Activated CD4-positive, CD25-positive, alpha-beta regulatory T cell treated with anti-CD3 and anti-CD28 coated beads, Interleukin-2, amount 50 U/mL, for 72 hours (primary cell): ENCODE results near the gene MALL.
"Not testable (repeated sequence)": the region's sequence is repeated elsewhere in the genome, so short reads cannot be mapped to it uniquely, and the experiment has no call there.

Source experiments
- DNase-seq: peaks from one replicate; pipeline ENCODE4 v3.0.0; 2021

The MALL gene

DNA sequence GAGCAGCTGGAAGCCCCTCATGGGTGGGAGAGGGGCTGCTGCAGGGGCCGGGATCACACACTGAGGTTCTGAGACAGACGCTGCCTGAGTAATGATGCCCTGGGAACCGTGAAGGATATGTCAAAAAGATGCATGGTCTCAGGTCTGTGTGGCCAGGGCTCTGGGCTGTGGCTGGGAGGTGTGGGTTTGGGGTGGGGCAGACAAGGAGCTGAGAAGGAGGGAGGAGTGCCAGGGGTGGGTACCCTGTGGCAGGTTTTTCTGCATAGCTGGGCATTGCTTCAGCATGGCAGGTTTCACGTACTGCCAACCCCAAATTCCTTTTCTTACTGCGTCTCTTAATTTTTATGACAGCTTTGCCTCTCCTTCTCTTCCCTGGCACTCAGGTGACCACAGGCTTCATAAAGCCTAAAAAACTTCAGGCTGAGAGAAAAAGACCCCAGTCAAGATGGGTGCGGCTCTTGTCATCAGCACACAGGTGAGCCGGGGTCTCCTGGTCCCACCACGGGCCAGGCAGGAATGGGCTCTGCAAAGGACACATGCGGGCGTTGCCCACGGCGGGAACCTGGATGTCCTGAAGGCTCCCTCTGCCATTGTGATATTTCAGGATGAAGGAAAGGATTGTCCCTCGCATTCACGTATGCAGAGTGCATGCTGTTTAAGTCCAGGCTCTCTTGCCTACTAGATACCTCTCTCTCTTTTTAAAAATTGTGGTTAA is 18.0 kb downstream of the MALL start:
- DNase-seq: no peak

DNA sequence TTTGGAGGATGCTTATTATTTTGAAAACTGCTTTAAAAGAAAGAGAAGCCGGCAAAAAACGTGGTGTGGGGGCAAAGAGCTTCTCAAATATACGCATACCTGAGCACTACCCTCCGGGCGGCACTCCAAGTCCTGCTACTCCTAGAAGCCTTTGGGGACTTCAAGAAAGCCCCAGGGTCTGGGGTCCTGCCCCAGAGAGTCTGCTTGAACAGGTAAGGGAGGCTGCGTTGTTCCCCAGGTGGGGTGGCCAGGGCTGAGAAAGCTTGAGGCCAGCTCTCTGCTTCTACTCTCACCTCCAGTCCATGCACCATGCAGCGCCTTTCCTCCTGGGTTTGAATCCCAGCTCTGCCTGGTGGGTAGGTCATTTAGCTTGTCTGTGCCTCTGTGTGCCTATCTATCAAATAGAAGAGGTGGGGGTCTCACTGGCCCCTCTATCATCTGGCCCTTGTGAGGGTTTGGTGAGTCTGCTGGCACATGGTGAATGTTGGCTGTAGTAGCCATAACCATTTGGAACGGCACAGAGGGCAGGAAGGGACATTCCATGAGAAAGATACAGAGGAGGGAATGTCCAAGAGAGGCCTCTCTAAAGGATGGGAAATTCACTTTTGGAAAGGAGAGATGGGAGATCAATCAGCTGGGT is 19.5 kb downstream of the MALL start:
- DNase-seq: no peak

DNA sequence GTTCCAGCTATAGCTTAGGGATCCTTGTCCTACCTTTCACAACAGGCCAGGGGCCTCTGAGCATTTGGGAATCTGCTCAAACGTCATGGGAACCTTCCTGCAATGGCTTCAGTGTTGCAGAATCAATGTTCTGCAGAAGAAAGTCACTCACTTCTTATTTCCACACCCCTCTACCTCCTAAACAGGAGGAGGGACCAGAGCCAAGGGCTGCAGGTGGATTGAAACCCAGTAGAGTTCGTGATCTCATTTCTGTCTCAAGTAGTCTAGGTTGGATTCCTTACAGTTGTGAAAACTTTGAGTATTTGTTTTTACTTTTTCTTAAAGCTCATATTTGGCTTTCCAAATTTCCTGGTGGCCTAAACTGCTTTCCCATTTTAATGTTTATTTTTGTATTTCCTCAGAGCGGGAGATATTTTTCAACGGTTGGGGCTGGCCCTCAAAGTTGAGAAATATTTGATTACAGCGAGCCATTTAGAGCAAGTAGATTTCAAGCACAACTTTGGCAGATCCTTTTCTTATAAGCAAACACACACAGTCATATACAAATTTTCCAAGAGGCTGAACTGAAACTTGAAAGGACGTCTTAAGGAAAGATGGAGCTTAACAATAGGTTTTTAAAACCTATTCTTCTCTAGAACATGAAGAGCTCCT is 20.6 kb downstream of the MALL start:
- not testable (repeated sequence) for DNase-seq

DNA sequence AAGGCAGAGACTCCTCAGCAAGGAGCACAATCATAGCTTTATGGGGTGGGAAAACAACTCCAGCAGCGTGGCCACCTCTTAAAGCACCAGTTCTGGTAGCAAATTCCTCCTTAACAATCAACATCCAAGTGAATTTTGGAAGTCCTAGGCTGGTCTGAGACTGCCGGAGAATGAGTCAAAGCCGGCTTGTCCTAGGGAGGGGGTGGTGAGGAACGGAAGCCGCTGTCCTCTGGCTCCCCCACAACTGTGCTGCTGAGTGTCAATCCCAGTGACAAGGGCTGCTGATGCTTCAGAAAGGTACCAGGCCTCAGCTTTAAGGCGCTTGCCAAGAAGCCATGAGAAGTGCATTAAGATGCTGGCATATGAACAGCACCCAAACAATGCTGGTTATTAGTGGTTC is 21.7 kb downstream of the MALL start:
- not testable (repeated sequence) for DNase-seq

DNA sequence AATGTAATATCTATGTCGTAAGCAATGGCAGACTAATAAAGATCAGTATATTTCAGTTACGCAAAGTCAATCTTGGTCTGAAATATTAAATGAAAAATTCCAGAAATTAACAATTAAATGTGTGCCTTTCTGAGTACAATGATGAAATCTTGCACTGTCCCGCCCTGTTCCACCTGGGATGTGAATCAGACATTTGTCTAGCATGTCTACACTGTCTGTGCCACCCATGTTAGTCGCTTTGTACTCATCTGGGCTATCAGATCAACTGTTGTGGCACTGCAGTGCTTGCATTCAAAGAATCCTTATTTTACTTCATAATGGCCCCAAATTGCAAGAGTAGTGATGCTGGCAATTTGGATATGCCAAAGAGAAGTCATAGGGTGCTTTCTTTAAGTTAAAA is 25.5 kb downstream of the MALL start:
- not testable (repeated sequence) for DNase-seq

DNA sequence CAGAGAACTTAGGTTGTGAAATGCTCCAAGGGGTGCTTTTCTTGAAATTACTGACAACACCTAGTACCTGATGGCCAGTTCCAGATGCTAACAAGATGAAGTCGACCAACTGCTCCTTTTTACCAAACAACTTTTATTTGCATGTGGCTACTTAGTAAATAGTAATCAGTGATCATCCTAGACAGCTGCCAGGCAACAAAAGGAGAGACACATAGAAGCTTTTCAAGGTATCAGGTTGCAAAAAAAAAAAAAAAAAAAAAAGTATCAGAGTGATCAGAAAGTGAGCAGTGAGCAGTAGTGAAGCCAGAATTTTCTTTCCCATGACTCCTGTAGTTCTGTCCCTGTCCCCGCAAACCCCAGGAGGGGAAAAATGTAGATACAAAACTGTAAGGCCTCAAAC is 31.9 kb downstream of the MALL start:
- DNase-seq: not testable (repeated sequence)

DNA sequence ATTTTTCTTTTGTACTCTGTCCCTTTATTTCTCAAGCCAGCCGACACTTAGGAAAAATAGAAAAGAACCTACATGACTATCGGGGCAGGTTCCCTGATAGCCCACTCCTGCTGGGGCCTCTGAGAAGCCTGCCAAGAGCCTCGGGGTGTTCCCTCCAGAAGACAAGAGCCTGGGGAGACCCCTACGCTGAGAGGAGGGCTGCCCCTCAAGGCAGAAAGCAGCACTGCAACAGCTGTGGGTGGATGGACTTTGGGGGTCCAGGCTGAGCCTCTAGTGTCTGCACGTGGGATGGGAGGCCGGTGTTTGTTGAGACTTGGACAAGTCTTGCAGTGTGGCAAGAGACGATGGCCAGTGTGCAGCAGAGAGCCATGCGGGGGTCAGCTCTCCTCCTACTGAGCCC is 32.5 kb downstream of the MALL start:
- not testable (repeated sequence) for DNase-seq

DNA sequence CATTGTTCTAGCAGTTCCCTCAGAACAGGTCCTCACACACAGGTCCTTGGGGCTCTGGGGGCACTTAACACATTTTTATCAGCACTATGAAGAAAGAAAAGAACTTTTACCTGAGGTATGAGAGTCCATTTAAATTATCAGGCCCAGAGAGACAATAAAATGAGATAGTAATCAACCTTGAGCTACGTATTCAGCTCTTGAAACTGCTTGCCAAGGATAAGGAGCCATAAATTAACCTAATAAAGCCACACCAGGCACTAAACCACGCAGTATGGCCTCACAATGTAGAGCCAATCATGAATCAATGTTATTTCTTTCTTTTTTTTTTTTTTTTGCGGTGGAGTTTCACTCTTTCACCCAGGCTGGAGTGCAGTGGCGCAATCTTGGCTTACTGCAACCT is 37.5 kb downstream of the MALL start:
- not testable (repeated sequence) for DNase-seq

DNA sequence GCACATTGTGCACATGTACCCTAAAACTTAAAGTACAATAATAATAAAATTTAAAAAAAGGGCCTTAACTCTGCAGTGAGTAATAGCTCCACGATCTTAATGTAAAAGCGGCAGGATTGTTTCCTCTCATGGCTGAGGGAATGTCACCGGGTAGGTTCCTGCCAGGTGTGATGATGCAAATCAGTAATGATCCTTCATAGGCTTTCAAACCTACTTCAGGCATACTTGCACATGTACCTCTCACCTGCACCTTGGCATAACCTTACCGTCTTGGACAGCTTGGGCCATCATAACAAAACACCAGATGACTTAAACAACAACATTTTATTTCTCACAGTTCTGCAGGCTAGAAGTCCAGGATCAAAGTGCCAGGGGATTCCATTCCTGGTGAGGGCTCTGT is 39.7 kb downstream of the MALL start:
- DNase-seq: not testable (repeated sequence)

DNA sequence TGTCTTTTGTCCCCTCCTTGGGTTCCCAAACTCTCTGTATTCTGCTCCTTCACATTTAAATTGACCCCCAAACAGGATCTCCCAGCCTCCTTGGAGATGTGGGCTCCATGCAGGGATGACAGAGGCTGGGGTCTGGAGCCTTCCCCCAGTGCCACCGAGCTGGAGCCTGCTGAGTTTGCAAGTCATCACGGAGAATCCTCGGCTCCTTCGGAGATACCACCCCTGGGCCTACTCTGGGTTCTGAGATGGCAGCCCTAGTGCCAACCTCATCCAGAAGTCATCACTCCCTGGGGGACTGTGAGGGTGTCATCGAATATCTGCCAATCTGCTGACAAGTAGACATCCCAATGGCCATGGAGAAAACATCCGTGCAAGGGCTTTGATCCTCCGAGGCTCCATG is 45.8 kb downstream of the MALL start:
- DNase-seq: not testable (repeated sequence)

DNA sequence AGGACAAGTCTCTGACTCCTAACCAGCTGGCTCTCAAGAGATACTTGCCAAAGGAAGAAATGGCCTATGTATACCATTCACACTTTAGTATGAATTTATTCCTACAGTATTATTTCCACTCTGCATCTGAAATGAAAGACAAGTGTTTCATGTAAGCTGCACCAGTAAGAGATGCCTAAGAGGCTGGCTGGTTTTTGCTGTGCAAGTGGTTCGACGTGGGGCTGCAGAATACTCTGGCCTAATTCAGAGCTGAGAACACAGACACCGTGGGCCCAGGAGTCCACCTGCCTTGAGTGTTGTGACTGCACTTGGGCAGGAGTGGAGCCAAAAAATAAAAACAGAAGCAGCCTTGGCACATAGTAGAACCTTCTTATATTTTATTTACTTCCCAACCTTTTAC is 47.5 kb downstream of the MALL start:
- DNase-seq: not testable (repeated sequence)

DNA sequence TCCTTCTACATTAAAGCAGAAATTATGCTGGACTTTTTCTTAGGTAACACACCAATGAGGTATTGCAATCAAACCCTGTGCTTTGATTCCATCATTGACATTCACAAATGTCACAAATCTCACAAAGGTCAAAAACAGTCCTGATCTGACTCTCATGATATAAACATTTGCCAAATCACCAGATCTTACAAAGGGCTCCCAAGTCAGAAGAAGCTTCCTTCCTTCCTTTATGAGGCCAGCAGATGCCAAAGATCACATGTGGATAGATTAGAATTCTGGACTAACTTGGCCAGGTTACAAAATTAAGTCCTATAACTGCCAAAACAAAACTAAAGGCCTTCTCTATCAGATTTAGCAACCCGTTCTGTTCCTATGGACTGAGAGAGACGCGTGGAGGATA is 53.3 kb downstream of the MALL start:
- DNase-seq: not testable (repeated sequence)

DNA sequence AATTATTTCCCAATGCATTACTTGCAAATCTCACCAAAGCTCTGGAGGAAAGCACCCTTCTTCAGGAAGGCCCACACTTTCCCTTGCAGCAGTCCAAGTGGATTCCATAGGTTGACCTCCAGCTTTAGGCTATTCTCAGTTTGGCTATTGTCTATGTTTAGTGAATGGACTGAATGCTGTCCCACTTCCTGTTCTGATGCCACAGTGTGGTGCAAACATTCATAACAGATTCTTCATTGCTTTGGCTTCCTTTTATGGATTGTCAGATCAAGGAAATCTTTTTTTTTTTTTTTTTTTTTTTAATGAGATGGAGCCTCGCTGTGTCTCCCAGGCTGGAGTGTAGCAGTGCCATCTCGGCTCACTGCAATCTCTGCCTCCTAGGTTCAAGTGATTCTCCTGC is 55.1 kb downstream of the MALL start:
- not testable (repeated sequence) for DNase-seq

DNA sequence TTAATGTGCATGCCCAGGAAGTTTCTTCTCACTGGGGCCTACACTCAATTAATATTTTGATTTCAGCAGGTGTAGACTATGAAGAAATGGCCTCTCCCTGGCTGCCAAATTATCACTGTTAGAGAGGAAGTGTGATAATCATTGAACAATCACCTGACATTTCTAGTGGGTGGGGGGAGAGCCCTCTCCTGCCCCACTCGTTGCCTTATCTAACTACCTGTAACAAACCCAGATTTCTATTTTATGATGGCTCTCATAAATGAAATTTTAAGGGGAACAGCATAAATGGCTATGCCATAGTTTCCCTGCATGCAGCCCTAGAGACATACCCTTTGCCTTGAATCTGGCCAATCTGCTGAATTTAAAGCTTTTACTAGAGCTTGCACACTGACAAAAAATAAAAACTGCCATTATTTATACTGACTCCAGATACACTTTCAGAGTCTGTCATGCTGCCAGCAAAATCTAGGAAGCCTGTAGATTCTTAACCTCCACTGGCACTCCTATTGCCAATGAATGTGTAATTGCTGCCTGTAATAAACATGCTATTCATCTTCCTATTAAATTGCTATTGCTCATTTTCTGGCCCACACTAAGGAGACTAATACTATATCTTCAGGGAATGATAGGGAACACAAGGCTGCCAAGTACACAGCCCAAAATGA is 55.8 kb downstream of the MALL start:
- not testable (repeated sequence) for DNase-seq

DNA sequence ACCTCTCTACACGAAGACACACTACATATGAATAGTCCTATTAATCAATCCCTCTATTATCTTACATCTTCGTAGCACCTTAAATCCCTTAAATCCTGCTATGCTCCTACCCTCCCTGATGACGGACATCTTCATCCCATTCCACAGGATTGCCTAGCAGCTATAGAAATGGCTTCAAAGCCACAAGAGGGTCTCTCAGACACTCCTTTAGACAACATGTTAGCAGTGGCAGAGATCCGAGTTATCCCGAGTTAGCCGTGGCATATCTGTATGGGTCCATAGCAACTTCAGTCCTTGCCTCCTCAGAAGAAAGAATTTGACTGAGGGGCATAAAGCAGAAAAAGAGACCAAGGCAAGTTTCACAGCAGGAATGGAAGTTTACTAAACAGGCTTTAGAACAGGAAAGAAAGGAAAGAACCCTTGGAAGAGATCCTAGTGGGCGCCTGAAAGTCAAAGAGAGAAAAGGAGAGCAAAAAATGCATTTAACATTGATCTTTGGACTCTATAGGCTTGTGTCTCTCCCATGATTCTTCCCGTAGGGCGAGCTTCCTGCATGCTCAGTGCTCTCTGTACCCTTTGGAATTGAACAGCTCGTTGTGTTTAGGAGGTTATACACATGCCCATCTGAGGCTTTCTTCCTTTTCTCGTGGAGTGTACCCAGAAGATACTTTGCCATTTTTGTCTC is 56.5 kb downstream of the MALL start:
- not testable (repeated sequence) for DNase-seq

DNA sequence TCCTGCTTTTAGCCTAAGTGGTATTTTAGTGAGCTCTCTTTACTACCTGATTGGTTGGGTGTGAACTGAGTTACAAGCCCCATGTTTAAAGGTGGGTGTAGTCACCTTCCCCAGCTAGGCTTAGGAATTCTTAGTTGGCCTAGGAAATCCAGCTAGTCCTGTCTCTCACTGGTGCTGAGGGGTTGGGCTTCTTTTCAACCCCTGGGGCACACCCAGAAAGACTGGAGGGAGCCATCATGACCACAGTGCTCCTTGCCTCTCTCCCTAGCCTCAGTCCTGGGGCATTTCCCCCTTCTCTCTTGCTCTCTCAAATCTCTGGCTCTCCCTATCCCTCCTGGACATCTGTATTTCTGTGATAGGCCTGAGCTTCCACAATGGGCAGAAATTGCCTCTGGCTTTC is 57.6 kb downstream of the MALL start:
- DNase-seq: not testable (repeated sequence)

DNA sequence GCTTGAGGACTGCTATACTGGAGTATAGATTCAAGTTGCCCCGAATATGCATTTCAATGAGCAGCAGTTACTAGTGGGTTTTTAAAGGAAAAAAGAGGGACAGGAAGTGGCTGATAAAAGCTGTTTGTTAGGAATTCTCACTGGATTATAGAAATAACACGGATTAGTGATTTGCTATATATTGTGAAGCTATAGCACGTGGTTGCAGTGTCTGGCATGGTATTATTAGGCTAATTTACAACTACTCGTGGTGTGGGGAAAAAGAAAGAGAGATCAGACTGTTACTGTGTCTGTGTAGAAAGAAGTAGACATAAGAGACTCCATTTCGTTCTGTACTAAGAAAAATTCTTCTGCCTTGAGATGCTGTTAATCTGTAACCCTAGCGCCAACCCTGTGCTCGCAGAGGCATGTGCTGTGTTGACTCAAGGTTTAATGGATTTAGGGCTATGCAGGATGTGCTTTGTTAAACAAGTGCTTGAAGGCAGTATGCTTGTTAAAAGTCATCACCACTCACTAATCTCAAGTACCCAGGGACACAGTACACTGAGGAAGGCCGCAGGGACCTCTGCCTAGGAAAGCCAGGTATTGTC is 59.7 kb downstream of the MALL start:
- DNase-seq: not testable (repeated sequence)

DNA sequence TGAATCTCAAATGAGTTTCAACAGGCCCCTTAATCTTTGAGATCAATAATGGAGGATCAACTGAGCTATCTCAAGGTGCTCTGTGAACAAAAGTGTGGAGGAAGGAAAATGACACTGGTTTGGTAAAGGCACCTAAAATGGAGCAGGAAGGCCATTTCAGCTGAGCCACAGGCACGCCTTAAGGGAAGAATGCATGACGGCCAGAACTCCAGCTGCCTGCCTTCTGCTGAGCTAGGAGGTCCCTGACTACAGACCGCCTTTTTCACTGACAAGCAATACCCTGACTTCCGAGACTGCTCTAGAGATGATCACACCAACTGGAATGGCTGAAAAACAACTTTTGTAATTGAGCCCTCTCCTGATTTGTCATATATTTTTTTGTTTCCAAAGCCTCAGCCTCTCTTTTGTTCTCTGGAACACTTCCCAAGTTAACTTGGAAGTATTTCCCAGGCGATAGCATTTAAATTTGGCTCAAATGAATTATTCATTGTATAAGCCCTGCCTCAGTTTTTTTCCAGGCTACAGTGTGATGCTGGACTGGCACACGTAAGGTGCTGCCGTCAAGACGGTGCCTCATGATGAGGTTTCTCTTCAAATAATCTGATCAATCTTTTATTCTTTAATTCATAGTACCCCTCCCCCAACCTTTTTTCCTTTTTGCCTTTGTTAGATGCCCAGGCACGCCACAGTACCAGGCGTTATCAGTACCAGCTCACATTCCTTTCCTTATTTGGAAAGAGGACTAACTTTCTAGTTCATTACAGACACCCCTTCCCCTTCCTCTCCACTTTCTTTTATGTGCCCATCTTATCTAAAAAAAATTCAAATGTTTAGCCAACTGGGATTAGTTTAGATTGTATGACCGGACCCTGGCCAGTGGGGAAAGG is 60.9 kb downstream of the MALL start:
- not testable (repeated sequence) for DNase-seq

DNA sequence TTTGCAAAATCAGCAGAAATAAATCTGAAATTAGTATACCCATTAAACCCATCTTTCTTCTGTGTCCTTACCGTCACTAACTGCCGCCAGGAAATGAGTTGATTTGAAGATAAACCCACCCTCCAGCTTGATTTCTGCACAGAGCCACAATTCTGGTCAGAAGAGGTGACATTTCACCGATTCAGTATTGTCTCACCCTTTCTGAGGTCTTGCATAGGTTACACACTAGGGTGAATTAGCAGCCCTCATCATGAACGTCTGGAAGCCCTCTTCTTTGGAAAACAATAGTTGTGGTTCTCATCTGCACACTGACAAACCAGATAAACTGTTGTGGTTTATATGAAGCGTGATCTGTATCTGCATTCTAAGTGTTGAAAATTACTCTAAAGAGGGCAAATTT is 61.9 kb downstream of the MALL start:
- not testable (repeated sequence) for DNase-seq

DNA sequence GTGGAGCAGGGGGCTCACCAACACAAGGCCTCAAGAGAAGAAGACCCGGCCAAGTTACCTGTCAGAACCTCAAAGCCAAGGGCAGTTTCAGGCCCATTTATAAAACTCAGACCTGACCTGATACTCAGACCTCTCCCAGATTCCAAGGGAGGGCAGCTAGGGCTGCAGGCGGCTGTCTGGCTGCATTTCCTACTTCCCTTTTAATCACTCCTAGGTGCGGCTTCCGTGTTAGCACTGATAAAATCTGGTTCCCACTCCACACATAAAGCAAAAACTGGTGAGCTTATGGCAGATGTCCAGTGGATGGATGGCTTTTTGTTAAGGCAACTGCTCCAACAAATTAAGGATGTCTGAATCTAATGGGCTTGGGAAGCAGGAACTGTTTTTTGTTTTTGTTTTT is 63.5 kb downstream of the MALL start:
- not testable (repeated sequence) for DNase-seq

DNA sequence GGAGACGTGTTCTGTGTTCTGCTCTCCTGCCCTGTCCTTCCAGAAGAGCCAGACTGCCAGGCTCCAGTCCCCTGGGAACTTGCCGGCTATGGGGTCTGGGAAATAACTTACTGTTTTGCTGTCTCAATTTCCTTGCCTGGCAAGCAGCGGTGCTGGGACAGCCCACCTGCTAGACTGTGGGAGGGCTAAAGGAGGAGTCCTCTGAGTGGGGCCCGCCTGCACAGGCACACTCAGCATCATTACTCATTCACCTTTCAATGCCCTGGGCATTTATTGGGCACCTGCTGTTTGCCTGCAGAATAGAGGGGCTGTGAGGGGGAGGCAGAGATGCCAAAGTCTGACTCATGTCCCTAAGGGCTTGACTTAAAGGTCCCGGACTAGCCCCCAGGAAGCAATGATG is 65.4 kb downstream of the MALL start:
- DNase-seq: not testable (repeated sequence)
